ENCODE data around the gene TRAPPC6A.
A peak's percentile ranks its signal among the peaks of the same experiment; 100 is the strongest.
"Not testable (repeated sequence)": the region's sequence is repeated elsewhere in the genome, so short reads cannot be mapped to it uniquely, and the experiment has no call there.

The TRAPPC6A gene

DNA sequence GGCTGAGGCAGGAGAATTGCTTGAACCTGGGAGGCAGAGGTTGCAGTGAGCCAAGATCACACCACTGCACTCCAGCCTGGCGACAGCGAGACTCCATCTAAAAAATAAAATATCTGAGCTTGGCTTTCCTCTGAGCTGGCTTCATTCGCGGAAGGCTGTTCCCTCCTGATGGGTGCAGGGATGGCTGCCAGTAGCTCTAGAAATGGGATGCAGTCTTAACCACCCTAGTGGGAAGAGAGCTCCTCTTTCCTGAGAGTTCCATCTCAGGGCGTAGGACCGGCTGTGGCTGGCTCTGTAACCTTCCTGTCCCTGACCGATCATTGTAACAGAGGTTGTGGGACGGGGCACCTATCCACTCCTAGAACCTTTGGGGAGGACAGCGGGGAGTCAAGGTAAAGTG, 52.7 kb downstream of the TRAPPC6A start:
- DNase-seq: no peak

DNA sequence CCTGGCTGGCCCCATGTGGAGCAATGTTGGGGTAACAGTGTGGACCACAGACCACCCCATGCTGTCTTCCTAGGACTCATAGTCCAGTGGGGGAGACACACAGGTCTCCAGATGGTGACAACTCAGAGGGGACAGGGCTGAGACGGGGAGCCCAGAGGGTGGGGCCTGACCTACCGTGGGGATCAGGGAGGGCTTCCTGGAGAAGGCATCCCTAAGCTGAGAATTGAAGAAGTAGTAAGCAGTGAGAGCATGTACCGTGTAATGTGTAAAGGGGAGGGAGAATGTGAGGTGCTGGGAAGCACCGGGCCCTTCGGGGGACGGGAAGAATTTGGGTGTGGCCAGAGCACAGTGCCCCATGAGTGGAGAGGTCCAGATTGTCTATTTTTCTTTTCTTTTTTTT, 54.0 kb downstream of the TRAPPC6A start:
- no peak for DNase-seq

GRCh38 chr19:45123440-45123850, 54.6 kb downstream of the TRAPPC6A start:
- DNase-seq: no peak

DNA sequence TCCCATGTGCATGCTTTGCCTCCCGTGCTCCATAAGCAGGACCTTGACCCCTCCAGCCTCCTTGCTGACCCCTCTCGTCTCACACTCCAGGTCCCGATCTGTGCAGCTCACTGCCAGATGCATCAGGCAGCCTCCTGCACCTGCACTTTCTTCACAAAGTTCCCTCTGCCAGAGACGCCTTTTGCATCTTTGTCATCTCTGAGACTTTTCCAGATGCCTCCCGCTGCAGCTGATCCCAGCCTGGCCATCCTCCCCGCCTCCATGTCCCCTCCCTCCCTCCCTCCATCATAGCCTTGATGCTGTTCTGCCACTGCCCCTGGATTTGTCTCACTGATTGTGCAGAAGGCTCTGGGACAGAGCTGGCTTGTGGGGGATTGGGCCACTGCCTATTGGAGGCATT, 55.2 kb downstream of the TRAPPC6A start:
- no peak for DNase-seq

DNA sequence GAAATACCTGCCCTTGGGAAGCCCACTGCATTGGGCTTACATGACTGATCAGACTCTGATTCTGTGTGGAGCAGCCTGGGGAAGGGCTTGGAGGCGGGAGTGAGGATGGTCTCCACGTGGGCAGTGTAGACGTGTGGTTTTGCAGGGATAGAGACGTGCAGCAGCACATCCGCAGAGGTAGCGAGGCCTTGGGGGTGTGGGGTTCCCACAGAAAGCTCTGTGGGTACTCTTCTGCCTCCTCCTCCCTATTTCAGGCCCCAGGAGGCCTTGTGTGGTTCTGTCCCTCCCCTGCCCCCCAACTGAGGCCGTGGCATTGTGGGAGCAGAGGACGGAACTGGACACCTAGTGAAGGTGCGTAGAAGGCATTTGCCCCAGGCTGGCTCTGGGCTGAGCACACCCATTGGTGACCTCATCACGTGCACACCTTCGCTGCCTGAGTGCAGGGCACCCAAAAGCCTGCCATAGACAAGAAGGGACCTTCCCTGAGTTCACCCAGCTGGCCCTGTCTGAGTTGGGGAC, 56.2 kb downstream of the TRAPPC6A start:
- no peak for DNase-seq

DNA sequence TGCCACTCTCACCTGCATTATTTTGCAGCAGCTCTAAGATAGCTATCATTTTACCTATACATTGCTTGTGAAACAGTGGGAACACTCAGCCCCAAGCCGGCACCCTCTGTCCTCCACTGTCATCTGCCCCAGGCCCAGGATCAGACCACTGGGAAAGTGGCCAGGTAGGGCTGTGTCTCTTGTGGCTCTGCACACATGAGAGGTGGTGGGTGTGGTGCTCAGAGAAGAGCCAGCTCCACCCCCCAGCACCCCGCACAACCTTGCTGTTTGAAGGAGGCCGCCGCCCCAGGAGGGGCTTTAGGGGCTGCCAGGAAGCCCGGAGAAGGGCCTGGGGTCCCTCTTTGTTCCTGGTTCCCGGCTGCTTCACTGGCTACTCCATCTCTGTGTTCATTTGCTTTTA, 58.5 kb downstream of the TRAPPC6A start:
- DNase-seq: no peak

DNA sequence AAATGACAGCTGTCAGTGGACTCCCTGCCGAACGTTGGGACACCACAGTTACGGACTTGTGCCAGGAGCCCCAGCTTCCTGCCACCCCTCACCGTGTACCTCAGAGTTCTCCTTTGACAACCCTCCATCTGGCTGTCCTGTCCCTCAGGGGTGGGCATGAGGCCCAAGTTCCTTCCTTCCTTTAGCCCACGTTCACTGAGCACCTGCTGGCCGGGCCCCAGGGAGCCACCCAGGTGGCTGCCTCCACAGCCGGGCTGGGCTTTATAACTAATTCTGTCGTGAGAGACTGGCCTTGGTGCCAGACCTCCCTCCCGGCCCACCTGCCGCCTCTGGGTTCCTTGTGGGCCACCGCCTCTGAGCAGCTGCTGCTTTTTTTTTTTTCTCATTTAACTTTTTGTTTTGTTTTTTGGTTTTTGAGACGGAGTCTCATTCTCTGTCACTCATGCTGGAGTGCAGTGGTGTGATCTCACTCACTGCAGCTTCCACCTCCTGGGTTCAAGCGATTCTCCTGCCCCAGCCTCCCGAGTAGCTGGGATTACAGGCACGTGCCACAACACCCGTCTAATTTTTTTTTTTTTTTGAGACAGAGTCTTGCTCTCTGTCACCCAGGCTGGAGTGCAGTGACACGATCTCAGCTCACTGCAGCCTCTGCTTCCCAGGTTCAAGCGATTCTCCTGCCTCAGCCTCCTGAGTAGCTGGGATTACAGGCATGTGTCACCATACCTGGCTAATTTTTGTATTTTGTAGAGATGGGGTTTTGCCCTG, 59.3 kb downstream of the TRAPPC6A start:
- not testable (repeated sequence) for DNase-seq

- no peak for DNase-seq
These were observed 59.9 kb downstream of the TRAPPC6A start for GRCh38 chr19:45118106-45118505.

DNA sequence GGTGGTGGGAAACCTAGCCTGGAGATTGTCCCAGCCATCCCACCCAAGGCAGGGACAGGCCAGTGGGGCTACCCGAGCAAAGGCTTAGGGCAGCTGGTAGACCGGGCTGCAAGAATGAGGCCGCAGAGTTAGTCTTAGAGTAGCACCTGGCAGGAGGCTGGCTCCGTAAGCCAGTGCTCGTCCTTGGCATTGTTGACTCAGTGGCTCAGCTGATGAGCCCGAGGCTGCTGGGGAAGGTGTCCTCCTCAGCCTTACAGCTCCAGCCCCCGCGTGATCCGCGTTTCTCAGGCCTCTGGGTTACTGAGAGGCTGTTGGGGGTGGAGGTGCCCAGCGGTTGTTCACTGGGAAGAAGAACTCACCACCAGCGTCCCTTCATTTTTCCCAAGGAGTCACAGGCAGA, 60.4 kb downstream of the TRAPPC6A start:
- no peak for DNase-seq

DNA sequence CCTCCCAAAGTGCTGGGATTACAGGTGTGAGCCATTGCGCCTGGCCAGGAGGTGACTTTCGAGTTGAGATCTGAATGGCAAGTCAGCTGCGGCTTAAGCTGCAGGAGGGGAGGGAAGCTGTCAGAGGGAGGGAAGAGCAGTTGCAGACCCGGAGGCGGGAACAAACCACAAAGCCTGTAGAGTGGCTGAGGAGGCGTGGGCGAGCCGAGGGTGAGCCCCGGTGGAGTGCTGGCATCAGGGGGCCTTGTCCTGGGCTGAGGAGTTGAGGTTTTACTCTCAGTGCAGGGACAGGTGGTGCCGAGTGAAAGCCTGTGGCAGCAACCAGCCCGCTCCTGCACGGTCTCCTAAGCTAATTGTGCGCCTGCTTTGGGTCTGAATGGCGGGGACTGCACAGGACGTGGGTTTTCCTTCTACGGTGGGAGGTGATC, 60.9 kb downstream of the TRAPPC6A start:
- DNase-seq: peak; percentile 74

- no peak for DNase-seq
These were observed 62.0 kb downstream of the TRAPPC6A start for GRCh38 chr19:45115809-45116615.

GRCh38 chr19:45114116-45114515, 63.9 kb downstream of the TRAPPC6A start:
- no peak for DNase-seq

DNA sequence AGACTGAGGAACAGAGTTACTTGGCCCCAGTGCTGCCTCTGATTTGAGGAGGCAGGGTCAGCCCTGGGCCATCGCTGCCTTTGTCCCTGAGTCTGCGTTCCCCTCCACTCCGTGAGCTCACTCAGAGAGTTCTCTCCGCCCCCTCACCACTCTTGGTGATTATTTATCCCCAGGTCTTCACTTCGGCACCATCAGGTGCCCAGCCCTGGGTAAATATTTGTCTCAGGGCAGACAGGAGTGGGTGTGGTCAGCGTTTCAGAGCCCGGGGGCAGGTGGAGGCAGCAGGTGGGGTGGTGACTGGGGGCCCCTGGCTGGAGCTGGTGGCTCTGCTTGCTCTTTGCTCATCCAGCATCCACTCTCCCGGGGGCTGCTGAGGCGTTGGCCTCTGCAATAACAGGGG, 64.4 kb downstream of the TRAPPC6A start:
- DNase-seq: no peak
